ENCODE results near the gene KEAP1. TPM values are rescaled to one million over a fixed set of nuclear protein-coding genes. Genes with fewer than 3 reads are reported as not detected.

Gene KEAP1
- total and polyA plus RNA-seq, 9 of the 15 experiments (the other 6 are each of a cell fraction or from before 2014, with no cell fraction given) = 2.1 to 95.6 (median 64.3) TPM

DNA sequence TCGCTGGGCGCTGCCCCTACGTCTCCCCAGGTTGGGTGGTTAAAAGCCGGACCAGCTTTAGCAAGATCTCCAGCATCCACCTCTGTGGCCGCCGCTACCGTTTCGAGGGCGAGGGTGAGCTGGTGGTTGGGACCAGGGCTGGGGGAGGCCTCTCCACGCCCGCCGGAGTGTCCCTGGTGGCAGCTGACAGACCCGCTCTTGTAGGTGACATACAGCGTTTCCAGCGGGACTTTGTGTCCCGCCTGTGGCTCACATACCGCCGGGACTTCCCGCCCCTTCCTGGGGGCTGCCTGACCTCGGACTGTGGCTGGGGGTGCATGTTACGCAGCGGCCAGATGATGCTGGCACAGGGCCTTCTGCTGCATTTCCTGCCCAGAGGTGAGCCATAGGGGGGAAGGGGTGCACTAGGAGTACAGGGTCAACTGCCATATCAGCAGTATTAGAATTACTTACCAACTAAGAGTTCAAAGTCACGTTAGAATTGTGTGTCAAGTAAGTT is 41.6 kb upstream of the KEAP1 start (continued):
- no peak for TF ChIP-seq MEF2A (IDR thresholded peaks at IDR 0.05; ENCODE audit: control insufficient read depth, low read depth, low read length)
- no peak for TF ChIP-seq ZBTB8A (IDR thresholded peaks at IDR 0.05; ENCODE audit: partially characterized antibody)
- TF ChIP-seq, protein P1, sequence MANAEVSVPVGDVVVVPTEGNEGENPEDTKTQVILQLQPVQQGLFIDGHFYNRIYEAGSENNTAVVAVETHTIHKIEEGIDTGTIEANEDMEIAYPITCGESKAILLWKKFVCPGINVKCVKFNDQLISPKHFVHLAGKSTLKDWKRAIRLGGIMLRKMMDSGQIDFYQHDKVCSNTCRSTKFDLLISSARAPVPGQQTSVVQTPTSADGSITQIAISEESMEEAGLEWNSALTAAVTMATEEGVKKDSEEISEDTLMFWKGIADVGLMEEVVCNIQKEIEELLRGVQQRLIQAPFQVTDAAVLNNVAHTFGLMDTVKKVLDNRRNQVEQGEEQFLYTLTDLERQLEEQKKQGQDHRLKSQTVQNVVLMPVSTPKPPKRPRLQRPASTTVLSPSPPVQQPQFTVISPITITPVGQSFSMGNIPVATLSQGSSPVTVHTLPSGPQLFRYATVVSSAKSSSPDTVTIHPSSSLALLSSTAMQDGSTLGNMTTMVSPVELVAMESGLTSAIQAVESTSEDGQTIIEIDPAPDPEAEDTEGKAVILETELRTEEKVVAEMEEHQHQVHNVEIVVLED (CRISPR knock-in tag; IDR thresholded peaks at IDR 0.05) = no peak
- no peak for TF ChIP-seq ADNP (tag; IDR thresholded peaks at IDR 0.05)
- no peak for TF ChIP-seq ZEB2 (IDR thresholded peaks at IDR 0.05)
- TF ChIP-seq, protein P2, sequence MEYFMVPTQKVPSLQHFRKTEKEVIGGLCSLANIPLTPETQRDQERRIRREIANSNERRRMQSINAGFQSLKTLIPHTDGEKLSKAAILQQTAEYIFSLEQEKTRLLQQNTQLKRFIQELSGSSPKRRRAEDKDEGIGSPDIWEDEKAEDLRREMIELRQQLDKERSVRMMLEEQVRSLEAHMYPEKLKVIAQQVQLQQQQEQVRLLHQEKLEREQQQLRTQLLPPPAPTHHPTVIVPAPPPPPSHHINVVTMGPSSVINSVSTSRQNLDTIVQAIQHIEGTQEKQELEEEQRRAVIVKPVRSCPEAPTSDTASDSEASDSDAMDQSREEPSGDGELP (CRISPR knock-in tag; IDR thresholded peaks at IDR 0.05; ENCODE audit: borderline replicate concordance) = peak; percentile 35; the same call in 1 of the 2 replicates
- TF ChIP-seq ILK (tag; IDR thresholded peaks at IDR 0.05; ENCODE audit: borderline replicate concordance, low read depth) = no peak
- TF ChIP-seq, protein P3, sequence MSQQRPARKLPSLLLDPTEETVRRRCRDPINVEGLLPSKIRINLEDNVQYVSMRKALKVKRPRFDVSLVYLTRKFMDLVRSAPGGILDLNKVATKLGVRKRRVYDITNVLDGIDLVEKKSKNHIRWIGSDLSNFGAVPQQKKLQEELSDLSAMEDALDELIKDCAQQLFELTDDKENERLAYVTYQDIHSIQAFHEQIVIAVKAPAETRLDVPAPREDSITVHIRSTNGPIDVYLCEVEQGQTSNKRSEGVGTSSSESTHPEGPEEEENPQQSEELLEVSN (IDR thresholded peaks at IDR 0.05; ENCODE audit: borderline replicate concordance in 1 of 2, extremely low read depth in 1 of 2, insufficient read depth in 1 of 2, insufficient read length in 1 of 2, low read depth in 1 of 2, low read length in 1 of 2, poor library complexity in 1 of 2, severe bottlenecking in 1 of 2) = no peak
- TF ChIP-seq EWSR1 (IDR thresholded peaks at IDR 0.05; ENCODE audit: borderline replicate concordance, low read depth, partially characterized antibody) = no peak
- TF ChIP-seq TCF7L2 (IDR thresholded peaks at IDR 0.05; ENCODE audit: low read depth, low read length) = no peak
- TF ChIP-seq, protein P4, sequence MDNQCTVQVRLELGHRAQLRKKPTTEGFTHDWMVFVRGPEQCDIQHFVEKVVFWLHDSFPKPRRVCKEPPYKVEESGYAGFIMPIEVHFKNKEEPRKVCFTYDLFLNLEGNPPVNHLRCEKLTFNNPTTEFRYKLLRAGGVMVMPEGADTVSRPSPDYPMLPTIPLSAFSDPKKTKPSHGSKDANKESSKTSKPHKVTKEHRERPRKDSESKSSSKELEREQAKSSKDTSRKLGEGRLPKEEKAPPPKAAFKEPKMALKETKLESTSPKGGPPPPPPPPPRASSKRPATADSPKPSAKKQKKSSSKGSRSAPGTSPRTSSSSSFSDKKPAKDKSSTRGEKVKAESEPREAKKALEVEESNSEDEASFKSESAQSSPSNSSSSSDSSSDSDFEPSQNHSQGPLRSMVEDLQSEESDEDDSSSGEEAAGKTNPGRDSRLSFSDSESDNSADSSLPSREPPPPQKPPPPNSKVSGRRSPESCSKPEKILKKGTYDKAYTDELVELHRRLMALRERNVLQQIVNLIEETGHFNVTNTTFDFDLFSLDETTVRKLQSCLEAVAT (IDR thresholded peaks at IDR 0.05) = no peak
- TF ChIP-seq, protein P5, sequence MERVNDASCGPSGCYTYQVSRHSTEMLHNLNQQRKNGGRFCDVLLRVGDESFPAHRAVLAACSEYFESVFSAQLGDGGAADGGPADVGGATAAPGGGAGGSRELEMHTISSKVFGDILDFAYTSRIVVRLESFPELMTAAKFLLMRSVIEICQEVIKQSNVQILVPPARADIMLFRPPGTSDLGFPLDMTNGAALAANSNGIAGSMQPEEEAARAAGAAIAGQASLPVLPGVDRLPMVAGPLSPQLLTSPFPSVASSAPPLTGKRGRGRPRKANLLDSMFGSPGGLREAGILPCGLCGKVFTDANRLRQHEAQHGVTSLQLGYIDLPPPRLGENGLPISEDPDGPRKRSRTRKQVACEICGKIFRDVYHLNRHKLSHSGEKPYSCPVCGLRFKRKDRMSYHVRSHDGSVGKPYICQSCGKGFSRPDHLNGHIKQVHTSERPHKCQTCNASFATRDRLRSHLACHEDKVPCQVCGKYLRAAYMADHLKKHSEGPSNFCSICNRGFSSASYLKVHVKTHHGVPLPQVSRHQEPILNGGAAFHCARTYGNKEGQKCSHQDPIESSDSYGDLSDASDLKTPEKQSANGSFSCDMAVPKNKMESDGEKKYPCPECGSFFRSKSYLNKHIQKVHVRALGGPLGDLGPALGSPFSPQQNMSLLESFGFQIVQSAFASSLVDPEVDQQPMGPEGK (CRISPR knock-in tag; IDR thresholded peaks at IDR 0.05; ENCODE audit: borderline replicate concordance) = no peak
- TF ChIP-seq, protein P6, sequence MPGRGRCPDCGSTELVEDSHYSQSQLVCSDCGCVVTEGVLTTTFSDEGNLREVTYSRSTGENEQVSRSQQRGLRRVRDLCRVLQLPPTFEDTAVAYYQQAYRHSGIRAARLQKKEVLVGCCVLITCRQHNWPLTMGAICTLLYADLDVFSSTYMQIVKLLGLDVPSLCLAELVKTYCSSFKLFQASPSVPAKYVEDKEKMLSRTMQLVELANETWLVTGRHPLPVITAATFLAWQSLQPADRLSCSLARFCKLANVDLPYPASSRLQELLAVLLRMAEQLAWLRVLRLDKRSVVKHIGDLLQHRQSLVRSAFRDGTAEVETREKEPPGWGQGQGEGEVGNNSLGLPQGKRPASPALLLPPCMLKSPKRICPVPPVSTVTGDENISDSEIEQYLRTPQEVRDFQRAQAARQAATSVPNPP (IDR thresholded peaks at IDR 0.05; ENCODE audit: borderline replicate concordance, insufficient read depth, insufficient read length) = no peak
- peak; percentile 5; the same call in 1 of the 2 replicates for TF ChIP-seq RBFOX2 (IDR thresholded peaks at IDR 0.05; ENCODE audit: low read depth, low read length)
- no peak for TF ChIP-seq ZNF124 (CRISPR knock-in tag; IDR thresholded peaks at IDR 0.05)
- peak; percentile 83 for TF ChIP-seq ZNF316 (IDR thresholded peaks at IDR 0.05)
- TF ChIP-seq, protein P7, sequence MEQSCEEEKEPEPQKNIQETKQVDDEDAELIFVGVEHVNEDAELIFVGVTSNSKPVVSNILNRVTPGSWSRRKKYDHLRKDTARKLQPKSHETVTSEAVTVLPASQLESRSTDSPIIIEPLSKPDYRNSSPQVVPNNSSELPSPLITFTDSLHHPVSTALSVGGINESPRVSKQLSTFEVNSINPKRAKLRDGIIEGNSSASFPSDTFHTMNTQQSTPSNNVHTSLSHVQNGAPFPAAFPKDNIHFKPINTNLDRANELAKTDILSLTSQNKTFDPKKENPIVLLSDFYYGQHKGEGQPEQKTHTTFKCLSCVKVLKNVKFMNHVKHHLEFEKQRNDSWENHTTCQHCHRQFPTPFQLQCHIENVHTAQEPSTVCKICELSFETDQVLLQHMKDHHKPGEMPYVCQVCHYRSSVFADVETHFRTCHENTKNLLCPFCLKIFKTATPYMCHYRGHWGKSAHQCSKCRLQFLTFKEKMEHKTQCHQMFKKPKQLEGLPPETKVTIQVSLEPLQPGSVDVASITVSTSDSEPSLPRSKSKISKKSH (CRISPR knock-in tag; IDR thresholded peaks at IDR 0.05) = no peak

Data from K562 (cell line).